ENCODE data around the gene CRYBA4. TPM values are rescaled to one million over a fixed set of nuclear protein-coding genes. Genes with fewer than 3 reads are reported as not detected.

Gene CRYBA4
- total RNA-seq, 1 donor from 2014 or later: 0.27 TPM

DNA sequence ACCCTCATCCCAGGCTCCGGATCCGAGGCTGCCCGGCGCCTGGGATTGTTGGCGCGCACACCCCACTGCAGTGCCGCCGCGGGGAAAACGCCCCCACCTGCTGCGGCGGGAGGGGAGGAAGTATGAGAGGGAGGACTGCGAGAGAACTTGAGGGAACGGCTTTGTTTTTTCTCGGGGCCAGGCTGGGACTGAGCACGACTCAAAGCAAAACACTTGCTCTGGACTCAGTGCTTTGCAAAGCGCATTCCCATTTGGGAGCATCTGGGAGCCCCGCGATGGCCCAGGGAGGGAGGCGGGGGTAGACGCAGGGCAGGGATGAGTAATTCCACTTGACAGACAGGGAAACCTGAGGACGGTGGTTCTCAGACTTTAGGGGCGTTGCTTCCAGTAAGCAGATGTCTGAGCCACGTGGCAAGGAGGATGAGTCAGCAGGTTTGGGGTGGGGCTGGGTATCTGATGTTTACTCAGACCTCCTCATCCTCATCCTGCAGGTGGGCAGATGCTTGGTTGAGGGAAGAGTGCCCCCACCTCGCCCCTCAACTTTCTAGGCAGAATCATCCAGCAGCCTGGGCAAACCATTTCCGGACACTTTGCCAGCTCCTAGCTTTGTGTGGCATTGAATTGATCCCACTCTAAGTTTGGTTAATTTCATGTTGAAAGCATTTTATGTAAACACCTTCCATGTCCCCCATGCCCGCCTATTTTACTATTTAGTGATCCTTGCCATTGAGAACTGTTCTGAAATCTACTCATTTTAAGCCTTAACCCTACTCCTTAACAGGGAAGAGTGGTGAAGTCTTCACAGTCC, 37.1 kb downstream of the CRYBA4 start:
- intact Hi-C loops (cut with micrococcal nuclease): loop anchor here (1.0 to 5.0 kb wide), 4 partner anchors 13 to 1592 kb away; partner anchors contain the start of genes ASPHD2, HPS4 and SRRD

DNA sequence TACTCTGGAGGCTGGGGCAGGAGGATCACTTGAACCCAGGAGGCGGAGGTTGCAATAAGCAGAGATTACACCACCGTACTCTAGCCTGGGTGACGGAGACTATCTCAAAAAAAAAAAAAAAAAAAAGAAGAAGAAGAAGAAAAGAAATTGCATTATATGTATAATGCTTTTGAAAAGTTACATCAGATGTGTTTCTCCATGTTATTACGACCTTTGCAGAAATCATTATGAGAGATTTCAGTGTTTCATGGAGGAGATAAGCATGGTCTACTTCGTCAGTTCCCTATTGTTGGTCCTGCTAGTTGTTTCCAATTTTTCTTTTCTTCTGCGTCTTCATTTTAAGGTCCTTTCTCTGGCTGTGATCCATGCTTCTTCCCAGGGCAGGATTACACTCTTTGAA, 38.6 kb downstream of the CRYBA4 start:
- intact Hi-C loops (cut with micrococcal nuclease): no loop called here

GRCh38 chr22:26660961-26661578, 39.3 kb downstream of the CRYBA4 start:
- intact Hi-C loops (cut with micrococcal nuclease): no loop called here

DNA sequence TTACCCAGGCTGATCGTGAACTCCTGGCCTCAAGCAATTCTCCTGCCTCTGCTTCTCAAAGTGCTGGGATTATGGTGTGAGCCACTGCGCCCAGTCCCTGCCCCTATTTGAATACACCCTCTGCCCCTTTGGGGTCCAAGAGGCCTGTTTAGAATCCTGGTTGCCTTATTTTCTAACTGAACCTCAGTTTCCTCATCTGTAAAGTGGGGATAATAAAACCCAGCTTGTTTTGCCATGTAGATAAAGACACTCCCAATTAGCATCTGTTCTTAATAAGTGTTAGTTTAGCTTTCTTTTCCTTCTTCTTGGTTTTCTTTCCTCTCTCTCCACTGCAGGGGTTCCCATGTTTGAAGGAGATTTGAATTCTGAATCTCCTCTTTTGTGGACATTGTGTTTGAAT, 40.4 kb downstream of the CRYBA4 start:
- intact Hi-C loops (cut with micrococcal nuclease): no loop called here

- intact Hi-C loops (cut with micrococcal nuclease): no loop called here
Measured at GRCh38 chr22:26663374-26663923, 41.7 kb downstream of the CRYBA4 start.

- intact Hi-C loops (cut with micrococcal nuclease): loop anchor here (1.0 to 2.0 kb wide), 5 partner anchors 9 to 267 kb away; partner anchors contain the start of genes MIAT and TFIP11
Measured at GRCh38 chr22:26665813-26666231, 44.1 kb downstream of the CRYBA4 start.

- intact Hi-C loops (cut with micrococcal nuclease): no loop called here
Measured at GRCh38 chr22:26667140-26667539, 45.4 kb downstream of the CRYBA4 start.

- intact Hi-C loops (cut with micrococcal nuclease): no loop called here
Measured at GRCh38 chr22:26669060-26669481, 47.3 kb downstream of the CRYBA4 start.

- intact Hi-C loops (cut with micrococcal nuclease): loop anchor here (10.0 kb wide), 1 partner anchor 1106 kb away; the partner anchor contains the start of gene GRK3
Measured at GRCh38 chr22:26670459-26670858, 48.7 kb downstream of the CRYBA4 start.

- intact Hi-C loops (cut with micrococcal nuclease): loop anchor here (1.0 to 10.0 kb wide), 10 partner anchors 12 to 1248 kb away; partner anchors contain the start of genes GRK3, HPS4, PITPNB and SRRD
Measured at GRCh38 chr22:26671317-26672059, 49.7 kb downstream of the CRYBA4 start.

- intact Hi-C loops (cut with micrococcal nuclease): loop anchor here (1.0 to 10.0 kb wide), 10 partner anchors 13 to 1247 kb away; partner anchors contain the start of genes GRK3, HPS4, PITPNB and SRRD
Measured at GRCh38 chr22:26672060-26672471, 50.3 kb downstream of the CRYBA4 start.

DNA sequence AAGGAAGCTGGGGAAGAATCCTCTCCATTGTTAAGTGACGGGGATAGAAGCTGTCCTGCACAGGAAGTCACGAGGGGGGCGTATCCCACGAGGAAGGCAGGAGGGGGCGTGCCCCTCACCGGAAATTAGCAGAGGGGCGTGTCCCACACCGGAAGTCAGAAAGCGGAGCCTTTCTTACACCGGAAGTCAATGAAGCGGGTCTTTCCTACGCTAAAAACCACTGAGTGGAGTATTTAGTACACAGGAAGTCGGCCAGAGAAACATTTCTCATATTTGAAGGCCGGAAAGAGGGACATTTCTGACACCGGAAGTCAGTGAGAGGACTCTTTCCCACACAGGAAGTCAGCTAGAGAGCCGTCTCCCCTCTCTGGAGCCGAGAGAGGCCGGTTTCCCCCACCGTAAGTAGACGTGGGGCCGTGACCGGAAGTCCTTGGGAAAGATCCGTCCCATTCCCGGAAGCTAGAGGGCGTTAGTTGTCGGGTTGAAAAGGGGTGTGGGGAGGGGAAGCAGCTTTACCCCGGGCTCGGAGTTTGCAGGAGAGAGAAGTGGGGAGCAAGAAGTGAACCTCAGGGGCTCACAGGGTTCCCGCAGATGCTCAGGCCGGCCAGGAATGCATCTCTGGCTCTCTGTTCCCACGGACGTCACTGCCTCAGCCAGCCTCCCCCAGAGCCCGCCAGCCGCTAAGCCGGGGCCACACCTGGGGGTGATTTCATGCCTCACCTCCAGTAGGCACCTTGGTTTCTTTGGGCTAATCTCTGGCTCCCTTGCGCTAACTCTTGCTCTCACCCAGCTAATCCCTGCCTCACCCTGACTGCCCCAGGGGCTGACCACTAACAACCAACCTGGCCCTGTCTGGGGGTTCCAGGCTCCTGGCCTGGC, 51.1 kb downstream of the CRYBA4 start:
- intact Hi-C loops (cut with micrococcal nuclease): loop anchor here (1.0 to 10.0 kb wide), 10 partner anchors 14 to 1246 kb away; partner anchors contain the start of genes GRK3, HPS4, PITPNB and SRRD

- intact Hi-C loops (cut with micrococcal nuclease): loop anchor here (2.0 to 10.0 kb wide), 2 partner anchors 379 to 1109 kb away; partner anchors contain the start of gene GRK3
Measured at GRCh38 chr22:26673486-26673885, 51.7 kb downstream of the CRYBA4 start.

- intact Hi-C loops (cut with micrococcal nuclease): loop anchor here (10.0 kb wide), 1 partner anchor 1110 kb away; the partner anchor contains the start of gene GRK3
Measured at GRCh38 chr22:26674211-26675190, 52.7 kb downstream of the CRYBA4 start.

DNA sequence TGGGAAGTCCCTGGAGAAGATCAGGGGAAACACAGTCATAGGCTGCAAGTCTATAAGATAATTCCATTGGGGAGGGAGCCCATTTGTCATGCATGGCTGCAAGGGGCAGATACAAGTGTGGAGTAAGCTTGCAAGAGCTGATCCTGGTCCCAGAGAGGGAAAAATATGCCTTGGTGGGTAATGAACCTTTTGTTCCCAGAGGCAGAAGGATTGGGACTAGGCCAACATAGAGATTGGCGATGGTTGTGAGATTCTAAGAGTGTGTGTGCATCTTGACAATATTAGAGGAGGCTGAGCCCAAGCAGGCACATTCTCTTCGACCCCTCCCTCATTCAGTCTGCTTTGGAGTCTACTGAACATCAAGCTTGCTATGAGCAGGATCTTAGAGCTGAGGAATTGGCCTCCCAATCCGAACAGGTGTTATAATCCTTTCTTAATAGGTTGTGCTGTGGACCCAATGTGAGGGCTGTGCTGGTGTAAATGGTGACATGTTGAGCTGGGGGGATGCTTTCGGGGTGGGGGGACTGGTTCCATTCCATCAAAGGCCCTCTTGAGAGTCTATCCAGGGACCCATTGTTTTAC, 54.0 kb downstream of the CRYBA4 start:
- intact Hi-C loops (cut with micrococcal nuclease): loop anchor here (10.0 kb wide), 1 partner anchor 1111 kb away; the partner anchor contains the start of gene GRK3

GRCh38 chr22:26677217-26677616, 55.5 kb downstream of the CRYBA4 start:
- intact Hi-C loops (cut with micrococcal nuclease): loop anchor here (10.0 kb wide), 1 partner anchor 1112 kb away; the partner anchor contains the start of gene GRK3

- intact Hi-C loops (cut with micrococcal nuclease): loop anchor here (1.0 to 10.0 kb wide), 3 partner anchors 77 to 1114 kb away; partner anchors contain the start of gene GRK3
Measured at GRCh38 chr22:26679003-26679629, 57.4 kb downstream of the CRYBA4 start.

All from T-helper 1 cell treated with Interleukin-12 subunit alpha and Interleukin-12 subunit beta and Interleukin-4 antibody, amounts not matched to agents 30 ng/mL and 1 ng/mL, for 36 hours (primary cell).